SK-N-SH treated with all-trans-retinoic acid at 6 μM for 48 hours (cell line): ENCODE measurements around the gene ANK3.

ENCODE experiments used
- ATAC-seq: fragments of 200-7000 bp; cut with Tn5 transposase; 3 replicates; pipeline ENCODE4 v1.9.1; 2020; ENCODE audit warnings: mild to moderate bottlenecking, moderate library complexity
- ARNTL ChIP-seq: fragments of 450-650 bp; formaldehyde crosslinking; IDR thresholded peaks from 2 replicates; pipeline ENCODE4 v1.5.0; 2020; ENCODE audit warnings: low read depth, mild to moderate bottlenecking, moderate library complexity, borderline replicate concordance
- BACH2 ChIP-seq: fragments of 250-450 bp; sonication (Bioruptor Pico); IDR thresholded peaks from 2 replicates; pipeline ENCODE4 v1.9.0; 2021; ENCODE audit warnings: mild to moderate bottlenecking, borderline replicate concordance
- CREB5 ChIP-seq: fragments of 250-450 bp; sonication (Bioruptor Pico); IDR thresholded peaks from 2 replicates; pipeline ENCODE4 v1.5.1; 2020; ENCODE audit warnings: low read depth, mild to moderate bottlenecking, moderate library complexity
- CSDC2 ChIP-seq: fragments of 250-450 bp; sonication (Bioruptor Pico); IDR thresholded peaks from 2 replicates; pipeline ENCODE4 v1.5.0; 2020; ENCODE audit warnings: mild to moderate bottlenecking, moderate library complexity
- ESRRG ChIP-seq: fragments of 250-450 bp; sonication (Bioruptor Pico); IDR thresholded peaks from 2 replicates; pipeline ENCODE4 v1.6.1; 2021; ENCODE audit warnings: mild to moderate bottlenecking
- ISL1 ChIP-seq: fragments of 250-450 bp; sonication (Bioruptor Pico); IDR thresholded peaks from 2 replicates; pipeline ENCODE4 v2.1.2; 2022; ENCODE audit warnings: mild to moderate bottlenecking, moderate library complexity
- OSR1 ChIP-seq: fragments of 250-450 bp; sonication (Bioruptor Pico); IDR thresholded peaks from 2 replicates; pipeline ENCODE4 v1.8.0; 2022; ENCODE audit warnings: moderate library complexity, mild to moderate bottlenecking, inconsistent platforms
- PATZ1 ChIP-seq: fragments of 250-450 bp; sonication (Bioruptor Pico); IDR thresholded peaks from 2 replicates; pipeline ENCODE4 v1.8.0; 2020; ENCODE audit warnings: mild to moderate bottlenecking, moderate library complexity, borderline replicate concordance
- PPARA ChIP-seq: fragments of 250-450 bp; sonication (Bioruptor Pico); IDR thresholded peaks from 2 replicates; pipeline ENCODE4 v1.5.0; 2020; ENCODE audit warnings: mild to moderate bottlenecking, borderline replicate concordance
- RARB ChIP-seq: fragments of 250-450 bp; sonication (Bioruptor Pico); IDR thresholded peaks from 2 replicates; pipeline ENCODE4 v1.8.0; 2021; ENCODE audit warnings: mild to moderate bottlenecking, moderate library complexity
- SNAI2 ChIP-seq: fragments of 250-450 bp; sonication (Bioruptor Pico); IDR thresholded peaks from 2 replicates; pipeline ENCODE4 v1.5.0; 2020; ENCODE audit warnings: mild to moderate bottlenecking, moderate library complexity
- TCF4 ChIP-seq: fragments of 250-450 bp; sonication (Bioruptor Pico); IDR thresholded peaks from 2 replicates; pipeline ENCODE4 v1.8.0; 2021; ENCODE audit warnings: mild to moderate bottlenecking, moderate library complexity, borderline replicate concordance
- TOX ChIP-seq: fragments of 250-450 bp; sonication (Bioruptor Pico); IDR thresholded peaks from 2 replicates; pipeline ENCODE4 v1.8.0; 2021; ENCODE audit warnings: mild to moderate bottlenecking, moderate library complexity, borderline replicate concordance
- ZC3H10 ChIP-seq: fragments of 250-450 bp; sonication (Bioruptor Pico); IDR thresholded peaks from 2 replicates; pipeline ENCODE4 v1.5.1; 2021; ENCODE audit warnings: mild to moderate bottlenecking, moderate library complexity
- ZFP3 ChIP-seq: fragments of 250-450 bp; sonication (Bioruptor Pico); IDR thresholded peaks from 2 replicates; pipeline ENCODE4 v1.5.0; 2020; ENCODE audit warnings: mild to moderate bottlenecking, moderate library complexity
- ZFP30 ChIP-seq: fragments of 450-650 bp; formaldehyde crosslinking; IDR thresholded peaks from 2 replicates; pipeline ENCODE4 v1.5.0; 2022; ENCODE audit warnings: mild to moderate bottlenecking, moderate library complexity
- ZNF565 ChIP-seq: fragments of 450-650 bp; formaldehyde crosslinking; conservative IDR thresholded peaks from 2 replicates; pipeline ENCODE4 v1.5.0; 2020; ENCODE audit warnings: low read depth, mild to moderate bottlenecking, moderate library complexity
- ZNF8 ChIP-seq: fragments of 450-650 bp; formaldehyde crosslinking; IDR thresholded peaks from 2 replicates; pipeline ENCODE4 v1.5.0; 2020; ENCODE audit warnings: mild to moderate bottlenecking, moderate library complexity
- TF ChIP-seq, protein P1 (sequence below): fragments of 250-450 bp; sonication (Bioruptor Pico); IDR thresholded peaks from 2 replicates; pipeline ENCODE4 v1.5.0; 2020; ENCODE audit warnings: mild to moderate bottlenecking, moderate library complexity
- TF ChIP-seq, protein P2 (sequence below): fragments of 250-450 bp; sonication (Bioruptor Pico); IDR thresholded peaks from 2 replicates; pipeline ENCODE4 v1.8.0; 2021; ENCODE audit warnings: low read depth, mild to moderate bottlenecking, moderate library complexity, borderline replicate concordance

The ANK3 gene

DNA sequence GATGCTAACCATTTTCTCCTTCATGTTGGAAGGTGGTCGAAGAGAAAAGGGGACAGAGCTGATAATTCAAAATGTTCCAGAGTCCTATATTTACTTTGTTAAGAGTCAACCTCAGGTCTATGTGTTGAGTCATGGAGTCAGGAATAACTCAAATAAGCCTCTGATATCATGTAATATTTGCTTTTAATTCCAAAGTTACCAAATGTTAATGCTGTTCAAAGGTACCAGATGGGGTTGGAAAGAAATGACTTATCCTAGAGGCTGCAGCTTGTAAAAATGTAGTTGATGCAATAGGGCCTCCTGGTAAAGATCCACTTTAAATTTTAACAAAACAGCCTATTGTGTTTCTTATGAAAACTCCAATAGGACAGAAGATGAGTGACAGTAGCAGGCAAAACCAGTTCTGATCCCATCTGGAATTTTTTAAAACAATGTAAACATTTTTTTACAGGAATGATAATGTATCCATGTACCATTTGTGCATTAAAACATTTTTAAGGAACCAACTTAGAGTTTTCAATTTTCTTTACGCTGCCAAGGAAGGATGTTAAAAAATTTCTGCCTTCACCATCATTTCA lies 218.2 kb downstream of the ANK3 start (continued):
- TF ChIP-seq BACH2 (CRISPR knock-in tag) = no peak
- TF ChIP-seq, protein P1, sequence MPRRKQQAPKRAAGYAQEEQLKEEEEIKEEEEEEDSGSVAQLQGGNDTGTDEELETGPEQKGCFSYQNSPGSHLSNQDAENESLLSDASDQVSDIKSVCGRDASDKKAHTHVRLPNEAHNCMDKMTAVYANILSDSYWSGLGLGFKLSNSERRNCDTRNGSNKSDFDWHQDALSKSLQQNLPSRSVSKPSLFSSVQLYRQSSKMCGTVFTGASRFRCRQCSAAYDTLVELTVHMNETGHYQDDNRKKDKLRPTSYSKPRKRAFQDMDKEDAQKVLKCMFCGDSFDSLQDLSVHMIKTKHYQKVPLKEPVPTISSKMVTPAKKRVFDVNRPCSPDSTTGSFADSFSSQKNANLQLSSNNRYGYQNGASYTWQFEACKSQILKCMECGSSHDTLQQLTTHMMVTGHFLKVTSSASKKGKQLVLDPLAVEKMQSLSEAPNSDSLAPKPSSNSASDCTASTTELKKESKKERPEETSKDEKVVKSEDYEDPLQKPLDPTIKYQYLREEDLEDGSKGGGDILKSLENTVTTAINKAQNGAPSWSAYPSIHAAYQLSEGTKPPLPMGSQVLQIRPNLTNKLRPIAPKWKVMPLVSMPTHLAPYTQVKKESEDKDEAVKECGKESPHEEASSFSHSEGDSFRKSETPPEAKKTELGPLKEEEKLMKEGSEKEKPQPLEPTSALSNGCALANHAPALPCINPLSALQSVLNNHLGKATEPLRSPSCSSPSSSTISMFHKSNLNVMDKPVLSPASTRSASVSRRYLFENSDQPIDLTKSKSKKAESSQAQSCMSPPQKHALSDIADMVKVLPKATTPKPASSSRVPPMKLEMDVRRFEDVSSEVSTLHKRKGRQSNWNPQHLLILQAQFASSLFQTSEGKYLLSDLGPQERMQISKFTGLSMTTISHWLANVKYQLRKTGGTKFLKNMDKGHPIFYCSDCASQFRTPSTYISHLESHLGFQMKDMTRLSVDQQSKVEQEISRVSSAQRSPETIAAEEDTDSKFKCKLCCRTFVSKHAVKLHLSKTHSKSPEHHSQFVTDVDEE (CRISPR knock-in tag) = no peak
- no peak for TF ChIP-seq SNAI2 (CRISPR knock-in tag)
- TF ChIP-seq ZNF565 = no peak
- TF ChIP-seq ZNF8 (CRISPR knock-in tag) = no peak
- TF ChIP-seq RARB (CRISPR knock-in tag) = no peak
- no peak for TF ChIP-seq ZFP3 (CRISPR knock-in tag)
- TF ChIP-seq OSR1 (CRISPR knock-in tag) = no peak
- no peak for TF ChIP-seq CSDC2 (CRISPR knock-in tag)

- TF ChIP-seq ZFP3 (CRISPR knock-in tag) = no peak
- TF ChIP-seq TOX (CRISPR knock-in tag) = no peak
- TF ChIP-seq ZNF565 = no peak
- no peak for TF ChIP-seq PPARA (CRISPR knock-in tag)
- TF ChIP-seq ARNTL (CRISPR knock-in tag) = no peak
- TF ChIP-seq OSR1 (CRISPR knock-in tag) = no peak
- TF ChIP-seq ZNF8 (CRISPR knock-in tag) = no peak
- TF ChIP-seq TCF4 (CRISPR knock-in tag) = no peak
- no peak for ATAC-seq
These were observed 219.4 kb downstream of the ANK3 start for GRCh38 chr10:60170250-60170649.

- ATAC-seq = no peak
- TF ChIP-seq ESRRG (CRISPR knock-in tag) = no peak
- TF ChIP-seq ZC3H10 (CRISPR knock-in tag) = no peak
- no peak for TF ChIP-seq ISL1 (CRISPR knock-in tag)
- TF ChIP-seq RARB (CRISPR knock-in tag) = no peak
- TF ChIP-seq ZFP3 (CRISPR knock-in tag) = no peak
- TF ChIP-seq ARNTL (CRISPR knock-in tag) = no peak
- TF ChIP-seq OSR1 (CRISPR knock-in tag) = no peak
- no peak for TF ChIP-seq TOX (CRISPR knock-in tag)
- TF ChIP-seq PATZ1 (CRISPR knock-in tag) = no peak
- TF ChIP-seq, protein P1 (CRISPR knock-in tag) = no peak
- TF ChIP-seq SNAI2 (CRISPR knock-in tag) = no peak
- TF ChIP-seq ZFP30 (CRISPR knock-in tag) = no peak
- TF ChIP-seq TCF4 (CRISPR knock-in tag) = no peak
- TF ChIP-seq BACH2 (CRISPR knock-in tag) = no peak
- TF ChIP-seq, protein P2, sequence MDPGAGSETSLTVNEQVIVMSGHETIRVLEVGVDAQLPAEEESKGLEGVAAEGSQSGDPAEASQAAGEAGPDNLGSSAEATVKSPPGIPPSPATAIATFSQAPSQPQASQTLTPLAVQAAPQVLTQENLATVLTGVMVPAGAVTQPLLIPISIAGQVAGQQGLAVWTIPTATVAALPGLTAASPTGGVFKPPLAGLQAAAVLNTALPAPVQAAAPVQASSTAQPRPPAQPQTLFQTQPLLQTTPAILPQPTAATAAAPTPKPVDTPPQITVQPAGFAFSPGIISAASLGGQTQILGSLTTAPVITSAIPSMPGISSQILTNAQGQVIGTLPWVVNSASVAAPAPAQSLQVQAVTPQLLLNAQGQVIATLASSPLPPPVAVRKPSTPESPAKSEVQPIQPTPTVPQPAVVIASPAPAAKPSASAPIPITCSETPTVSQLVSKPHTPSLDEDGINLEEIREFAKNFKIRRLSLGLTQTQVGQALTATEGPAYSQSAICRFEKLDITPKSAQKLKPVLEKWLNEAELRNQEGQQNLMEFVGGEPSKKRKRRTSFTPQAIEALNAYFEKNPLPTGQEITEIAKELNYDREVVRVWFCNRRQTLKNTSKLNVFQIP (CRISPR knock-in tag) = no peak
- no peak for TF ChIP-seq ZNF8 (CRISPR knock-in tag)
- no peak for TF ChIP-seq CREB5 (CRISPR knock-in tag)
- no peak for TF ChIP-seq PPARA (CRISPR knock-in tag)
These were observed 220.6 kb downstream of the ANK3 start for GRCh38 chr10:60169111-60169510.
